Daoy (cell line): ENCODE measurements around the gene SSH3. TPM values are rescaled to one million over a fixed set of nuclear protein-coding genes. Genes with fewer than 3 reads are reported as not detected.

Experiments
- total RNA-seq: library from RNA; depleted of rRNA; stranded (reverse); fragments of >200 nt; shearing (Covaris generic); gene quantifications from 2 replicates; pipeline ENCODE4 v1.2.3, GENCODE V29; 2014; rRNA removed

The SSH3 gene
- total RNA-seq, 1 experiment from 2014 or later: 2.9 TPM

Other genes with a start within 250 kb of the SSH3 start
- gene RHOD, start 246.7 kb upstream of the SSH3 start, total RNA-seq: not detected in 2 replicates
- gene KDM2A, start 184.3 kb upstream of the SSH3 start, total RNA-seq: 24.6 and 31.8 TPM in 2 replicates
- gene GRK2, start 37.1 kb upstream of the SSH3 start, total RNA-seq: 27.5 and 54.1 TPM in 2 replicates
- 13.1 and 24.0 TPM in 2 replicates for gene ANKRD13D, start 14.2 kb upstream of the SSH3 start, total RNA-seq
- gene POLD4, start 50.0 kb downstream of the SSH3 start, total RNA-seq: 54.2 and 56.2 TPM in 2 replicates
- 7.1 TPM in 2 replicates for gene CLCF1, start 70.1 kb downstream of the SSH3 start, total RNA-seq
- gene RAD9A, start 88.5 kb downstream of the SSH3 start, total RNA-seq: 9.0 and 11.3 TPM in 2 replicates
- 220 and 273 TPM in 2 replicates for gene PPP1CA, start 98.3 kb downstream of the SSH3 start, total RNA-seq
- gene TBC1D10C, start 100.6 kb downstream of the SSH3 start, total RNA-seq: not detected in 2 replicates
- gene CARNS1, start 112.1 kb downstream of the SSH3 start, total RNA-seq: 0.34 TPM in 1 of 2 replicates, not detected in the other
- 36.6 and 42.5 TPM in 2 replicates for gene RPS6KB2, start 125.0 kb downstream of the SSH3 start, total RNA-seq
- 1.1 and 3.0 TPM in 2 replicates for gene PTPRCAP, start 134.2 kb downstream of the SSH3 start, total RNA-seq
- 78.7 and 85.8 TPM in 2 replicates for gene CORO1B, start 139.9 kb downstream of the SSH3 start, total RNA-seq
- not detected in 2 replicates for gene GPR152, start 149.2 kb downstream of the SSH3 start, total RNA-seq
- 0.06 and 0.15 TPM in 2 replicates for gene CABP4, start 151.8 kb downstream of the SSH3 start, total RNA-seq
- 9.4 and 36.5 TPM in 2 replicates for gene TMEM134, start 165.7 kb downstream of the SSH3 start, total RNA-seq
- 69.5 and 78.5 TPM in 2 replicates for gene AIP, start 179.5 kb downstream of the SSH3 start, total RNA-seq
- 24.6 and 32.1 TPM in 2 replicates for gene PITPNM1, start 201.8 kb downstream of the SSH3 start, total RNA-seq
- 37.7 and 43.0 TPM in 2 replicates for gene CDK2AP2, start 204.6 kb downstream of the SSH3 start, total RNA-seq
- gene CABP2, start 219.9 kb downstream of the SSH3 start, total RNA-seq: not detected in 2 replicates